ENCODE results near the gene TRPM4.
A peak's percentile ranks its signal among the peaks of the same experiment; 100 is the strongest.
"Not testable (repeated sequence)": the region's sequence is repeated elsewhere in the genome, so short reads cannot be mapped to it uniquely, and the experiment has no call there.

The TRPM4 gene

GRCh38 chr19:49145573-49146407 is 11.8 kb upstream of the TRPM4 start:
- Histone ChIP-seq H3K4me1 (ENCODE audit: insufficient read depth, low read length) (0 out of 2 replicates have a peak, but pooled peaks cover 7% of the 10 kb centered on the region), H3K9ac (ENCODE audit: low read depth, low read length) (peak overlapping the region; percentile 45; the same call in 1 of the 2 replicates), H3K36me3 (ENCODE audit: insufficient read depth, low read length) (no peaks in the 10 kb centered on the region), H3K27me3 (ENCODE audit: insufficient read depth, low read length) (no peaks in the 10 kb centered on the region), H3K27ac (ENCODE audit: low read depth, low read length) (peak overlapping the region; percentile 50; the same call in 1 of the 2 replicates), H3K4me3 (ENCODE audit: low read length) (peak overlapping the region; percentile 55), H3K9me3 (ENCODE audit: insufficient read depth, low read depth, low read length) (no peaks in the 10 kb centered on the region)
- WGBS = 8% methylated on average over 30 of the region's 30 CpGs

DNA sequence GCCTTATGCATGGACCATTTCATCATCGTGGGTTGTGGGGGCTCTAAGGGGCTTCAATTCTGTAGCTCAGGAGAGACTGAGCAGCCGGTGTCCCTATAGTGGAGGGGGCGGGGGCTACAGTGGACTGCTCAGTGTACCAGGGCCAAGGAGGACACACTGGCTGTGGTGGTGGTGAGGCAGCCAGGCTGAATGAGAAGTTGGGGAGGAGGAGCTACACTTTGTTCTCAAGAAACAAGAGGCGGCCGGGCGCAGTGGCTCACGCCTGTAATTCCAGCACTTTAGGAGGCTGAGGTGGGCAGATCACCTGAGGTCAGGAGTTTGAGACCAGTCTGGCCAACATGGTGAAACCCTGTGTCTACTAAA is 11.2 kb upstream of the TRPM4 start:
- 16% methylated on average over 7 of the region's 7 CpGs for WGBS
- Histone ChIP-seq H3K9ac (ENCODE audit: low read depth, low read length) (peak overlapping the region; percentile 45; the same call in 1 of the 2 replicates), H3K27ac (ENCODE audit: low read depth, low read length) (peak overlapping the region; percentile 50; the same call in 1 of the 2 replicates), H3K4me3 (ENCODE audit: low read length) (peak overlapping the region; percentile 55)
- not testable (repeated sequence) for H3K27me3 ChIP-seq (ENCODE audit: insufficient read depth, low read length); H3K4me1 ChIP-seq (ENCODE audit: insufficient read depth, low read length); H3K9me3 ChIP-seq (ENCODE audit: insufficient read depth, low read depth, low read length); H3K36me3 ChIP-seq (ENCODE audit: insufficient read depth, low read length)

GRCh38 chr19:49148044-49148682 is 9.4 kb upstream of the TRPM4 start:
- WGBS = 80% methylated on average over 11 of the region's 11 CpGs
- Histone ChIP-seq H3K4me3 (ENCODE audit: low read length) (peak overlapping the region; percentile 91), H3K9ac (ENCODE audit: low read depth, low read length) (no peak overlapping the region), H3K27me3 (ENCODE audit: insufficient read depth, low read length) (peaks cover 8% of the 10 kb centered on the region), H3K4me1 (ENCODE audit: insufficient read depth, low read length) (0 out of 2 replicates have a peak, but pooled peaks cover 7% of the 10 kb centered on the region), H3K9me3 (ENCODE audit: insufficient read depth, low read depth, low read length) (no peaks in the 10 kb centered on the region), H3K27ac (ENCODE audit: low read depth, low read length) (no peak overlapping the region), H3K36me3 (ENCODE audit: insufficient read depth, low read length) (no peaks in the 10 kb centered on the region)

- WGBS = 1% methylated on average over 49 of the region's 49 CpGs
- Histone ChIP-seq H3K9me3 (ENCODE audit: insufficient read depth, low read depth, low read length) (no peaks in the 10 kb centered on the region), H3K4me1 (ENCODE audit: insufficient read depth, low read length) (0 out of 2 replicates have a peak, but pooled peaks cover 7% of the 10 kb centered on the region), H3K4me3 (ENCODE audit: low read length) (peak overlapping the region; percentile 91), H3K9ac (ENCODE audit: low read depth, low read length) (peak overlapping the region; percentile 56), H3K36me3 (ENCODE audit: insufficient read depth, low read length) (no peaks in the 10 kb centered on the region), H3K27ac (ENCODE audit: low read depth, low read length) (peak overlapping the region; percentile 85), H3K27me3 (ENCODE audit: insufficient read depth, low read length) (peaks cover 17% of the 10 kb centered on the region)
These were observed 8.6 kb upstream of the TRPM4 start for GRCh38 chr19:49148784-49149651.

GRCh38 chr19:49149652-49150105 is 7.9 kb upstream of the TRPM4 start:
- H3K9ac ChIP-seq (ENCODE audit: low read depth, low read length) = peak overlapping the region; percentile 88
- peaks cover 17% of the 10 kb centered on the region for H3K27me3 ChIP-seq (ENCODE audit: insufficient read depth, low read length)

GRCh38 chr19:49150106-49150943 is 7.3 kb upstream of the TRPM4 start:
- Histone ChIP-seq H3K27ac (ENCODE audit: low read depth, low read length) (peak overlapping the region; percentile 85), H3K4me1 (ENCODE audit: insufficient read depth, low read length) (peaks cover 12% of the 10 kb centered on the region), H3K4me3 (ENCODE audit: low read length) (peak overlapping the region; percentile 91), H3K9ac (ENCODE audit: low read depth, low read length) (peak overlapping the region; percentile 88), H3K27me3 (ENCODE audit: insufficient read depth, low read length) (peaks cover 17% of the 10 kb centered on the region), H3K9me3 (ENCODE audit: insufficient read depth, low read depth, low read length) (no peaks in the 10 kb centered on the region), H3K36me3 (ENCODE audit: insufficient read depth, low read length) (no peaks in the 10 kb centered on the region)
- WGBS = under 1% methylated on average over 72 of the region's 75 CpGs

More at GRCh38 chr19:49149652-49150105, 7.9 kb upstream of the TRPM4 start:
- Histone ChIP-seq H3K4me3 (ENCODE audit: low read length) (peak overlapping the region; percentile 91), H3K4me1 (ENCODE audit: insufficient read depth, low read length) (0 out of 2 replicates have a peak, but pooled peaks cover 7% of the 10 kb centered on the region), H3K27ac (ENCODE audit: low read depth, low read length) (peak overlapping the region; percentile 85), H3K9me3 (ENCODE audit: insufficient read depth, low read depth, low read length) (no peaks in the 10 kb centered on the region), H3K36me3 (ENCODE audit: insufficient read depth, low read length) (no peaks in the 10 kb centered on the region)
- WGBS = under 1% methylated on average over 23 of the region's 23 CpGs

DNA sequence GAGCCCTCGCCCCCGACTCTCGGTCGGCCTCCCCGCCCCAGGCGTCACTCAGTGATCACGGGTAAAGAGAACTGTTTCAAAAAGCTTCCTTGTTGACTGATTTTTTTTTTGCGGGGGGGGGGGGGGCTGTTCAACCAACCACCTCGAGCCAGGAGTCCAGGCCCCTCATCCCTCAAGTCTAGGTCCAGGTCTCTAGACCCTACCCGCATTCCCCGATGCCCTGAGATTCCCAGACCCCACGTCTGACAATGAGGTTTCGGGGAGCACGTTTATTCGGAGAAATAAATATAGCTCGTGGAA is 6.7 kb upstream of the TRPM4 start:
- Histone ChIP-seq H3K4me3 (ENCODE audit: low read length) (peak overlapping the region; percentile 91), H3K9ac (ENCODE audit: low read depth, low read length) (0 out of 2 replicates have a peak overlapping the region, but pooled peaks have one; percentile 88), H3K36me3 (ENCODE audit: insufficient read depth, low read length) (no peaks in the 10 kb centered on the region), H3K27ac (ENCODE audit: low read depth, low read length) (no peak overlapping the region), H3K4me1 (ENCODE audit: insufficient read depth, low read length) (peaks cover 17% of the 10 kb centered on the region), H3K27me3 (ENCODE audit: insufficient read depth, low read length) (peaks cover 17% of the 10 kb centered on the region), H3K9me3 (ENCODE audit: insufficient read depth, low read depth, low read length) (no peaks in the 10 kb centered on the region)
- 20% methylated on average over 15 of the region's 16 CpGs for WGBS

GRCh38 chr19:49151267-49152118 is 6.1 kb upstream of the TRPM4 start:
- Histone ChIP-seq H3K36me3 (ENCODE audit: insufficient read depth, low read length) (no peaks in the 10 kb centered on the region), H3K4me3 (ENCODE audit: low read length) (peak overlapping the region; percentile 91), H3K27ac (ENCODE audit: low read depth, low read length) (no peak overlapping the region; the same call in 1 of the 2 replicates), H3K9me3 (ENCODE audit: insufficient read depth, low read depth, low read length) (no peaks in the 10 kb centered on the region), H3K27me3 (ENCODE audit: insufficient read depth, low read length) (peaks cover 21% of the 10 kb centered on the region), H3K4me1 (ENCODE audit: insufficient read depth, low read length) (peaks cover 21% of the 10 kb centered on the region), H3K9ac (ENCODE audit: low read depth, low read length) (no peak overlapping the region)
- 13% methylated on average over 45 of the region's 45 CpGs for WGBS

GRCh38 chr19:49152119-49152550 is 5.5 kb upstream of the TRPM4 start:
- Histone ChIP-seq H3K27me3 (ENCODE audit: insufficient read depth, low read length) (peaks cover 23% of the 10 kb centered on the region), H3K9ac (ENCODE audit: low read depth, low read length) (no peak overlapping the region), H3K4me1 (ENCODE audit: insufficient read depth, low read length) (peaks cover 17% of the 10 kb centered on the region), H3K27ac (ENCODE audit: low read depth, low read length) (no peak overlapping the region), H3K36me3 (ENCODE audit: insufficient read depth, low read length) (no peaks in the 10 kb centered on the region), H3K9me3 (ENCODE audit: insufficient read depth, low read depth, low read length) (no peaks in the 10 kb centered on the region), H3K4me3 (ENCODE audit: low read length) (peak overlapping the region; percentile 27; the same call in 1 of the 2 replicates)
- WGBS = 47% methylated on average over 10 of the region's 10 CpGs

Data from HUES64 (cell line).